ENCODE measurements around the gene USH2A.

USH2A gene

GRCh38 chr1:215857317-215857716 is 565.9 kb downstream of the USH2A start:
- DNase-seq: no peak

GRCh38 chr1:215845234-215845891 is 577.9 kb downstream of the USH2A start:
- no peak for DNase-seq

- no peak for DNase-seq
Observed at GRCh38 chr1:215844777-215845176, 578.5 kb downstream of the USH2A start.

GRCh38 chr1:215844266-215844665 is 579.0 kb downstream of the USH2A start:
- DNase-seq: no peak

- no peak for DNase-seq
Observed at GRCh38 chr1:215842905-215843304, 580.3 kb downstream of the USH2A start.

- no peak for DNase-seq
Observed at GRCh38 chr1:215835951-215836350, 587.3 kb downstream of the USH2A start.

- DNase-seq: no peak
Observed at GRCh38 chr1:215833941-215834729, 589.1 kb downstream of the USH2A start.

- no peak for DNase-seq
Observed at GRCh38 chr1:215830226-215830810, 592.9 kb downstream of the USH2A start.

GRCh38 chr1:215825056-215825455 is 598.2 kb downstream of the USH2A start:
- no peak for DNase-seq

GRCh38 chr1:215824245-215824644 is 599.0 kb downstream of the USH2A start:
- no peak for DNase-seq

- DNase-seq: no peak
Observed at GRCh38 chr1:215819114-215819513, 604.1 kb downstream of the USH2A start.

- DNase-seq: no peak
Observed at GRCh38 chr1:215807911-215808436, 615.3 kb downstream of the USH2A start.

GRCh38 chr1:215807218-215807617 is 616.0 kb downstream of the USH2A start:
- no peak for DNase-seq

GRCh38 chr1:215797859-215798258 is 625.4 kb downstream of the USH2A start:
- DNase-seq: no peak

GRCh38 chr1:215794156-215794555 is 629.1 kb downstream of the USH2A start:
- no peak for DNase-seq

- no peak for DNase-seq
Observed at GRCh38 chr1:215793180-215793579, 630.1 kb downstream of the USH2A start.

- DNase-seq: no peak
Observed at GRCh38 chr1:215792446-215792845, 630.8 kb downstream of the USH2A start.

- DNase-seq: no peak
Observed at GRCh38 chr1:215789981-215790380, 633.3 kb downstream of the USH2A start.

GRCh38 chr1:215786997-215787396 is 636.3 kb downstream of the USH2A start:
- no peak for DNase-seq

GRCh38 chr1:215780641-215781040 is 642.6 kb downstream of the USH2A start:
- DNase-seq: no peak

GRCh38 chr1:215780139-215780538 is 643.1 kb downstream of the USH2A start:
- DNase-seq: no peak

- no peak for DNase-seq
Observed at GRCh38 chr1:215779729-215780128, 643.5 kb downstream of the USH2A start.

- no peak for DNase-seq
Observed at GRCh38 chr1:215777370-215777925, 645.8 kb downstream of the USH2A start.

- no peak for DNase-seq
Observed at GRCh38 chr1:215776336-215776735, 646.9 kb downstream of the USH2A start.

Measured in NCI-H2029 (cell line).